OCI-LY3 (cell line): ENCODE results near the gene HELZ2.

Experiments
- EZH2phosphoT487 ChIP-seq: fragments of 200-600 bp; shearing (Covaris generic); IDR thresholded peaks from 2 replicates; pipeline ENCODE4 v1.6.1; 2018; ENCODE audit warnings: antibody characterized with exemption, mixed run types, low read depth
- TF ChIP-seq, protein P1 (sequence below): fragments of 200-600, 300-600 bp; sonication (generic); IDR thresholded peaks from 2 replicates; pipeline ENCODE4 v1.5.1; 2014; ENCODE audit warnings: antibody characterized with exemption, low read length, low read depth

DNA sequence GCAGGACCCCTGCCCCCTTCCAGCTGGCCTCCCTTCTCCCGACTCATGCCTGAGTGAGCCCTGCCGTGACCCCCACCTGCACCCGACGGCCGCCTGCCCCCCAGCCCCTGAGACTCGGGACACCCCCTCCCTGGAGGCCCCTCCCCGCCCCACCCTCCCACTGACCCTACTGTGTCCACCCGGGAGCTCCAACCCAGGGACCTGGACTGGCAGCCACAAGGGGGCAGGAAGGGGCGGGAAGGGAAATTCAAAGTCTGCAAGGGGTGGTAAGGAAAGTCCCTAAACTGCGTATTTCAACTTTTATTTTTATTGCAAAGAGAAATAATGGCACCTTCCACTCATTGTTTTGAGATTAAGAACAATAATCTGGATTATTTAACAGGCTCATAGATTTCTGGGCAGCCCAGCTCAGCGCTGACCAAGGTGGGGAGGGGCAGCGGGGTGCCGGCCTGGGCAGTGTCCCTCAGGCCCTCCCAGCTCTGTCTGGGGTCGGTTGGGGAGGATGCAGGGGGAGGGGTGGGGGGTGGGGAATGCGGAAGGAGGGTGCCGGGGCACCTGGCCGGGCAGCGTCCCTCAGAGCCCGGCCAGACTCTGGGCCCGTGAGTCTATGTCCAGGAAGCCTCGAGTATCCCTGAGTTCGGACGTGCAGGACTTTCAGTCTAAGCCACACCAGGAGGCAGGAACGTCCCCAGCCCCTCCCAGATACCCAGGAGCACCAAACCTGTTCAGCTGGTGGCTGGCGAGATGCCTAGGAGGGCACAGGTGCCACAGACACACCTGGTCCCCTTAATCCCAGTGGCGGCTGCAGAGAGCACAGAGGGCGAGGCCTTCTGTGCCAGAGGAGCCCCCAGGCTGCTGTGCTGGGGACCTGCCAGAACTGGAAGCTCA, 35.6 kb downstream of the HELZ2 start:
- TF ChIP-seq, protein P1, sequence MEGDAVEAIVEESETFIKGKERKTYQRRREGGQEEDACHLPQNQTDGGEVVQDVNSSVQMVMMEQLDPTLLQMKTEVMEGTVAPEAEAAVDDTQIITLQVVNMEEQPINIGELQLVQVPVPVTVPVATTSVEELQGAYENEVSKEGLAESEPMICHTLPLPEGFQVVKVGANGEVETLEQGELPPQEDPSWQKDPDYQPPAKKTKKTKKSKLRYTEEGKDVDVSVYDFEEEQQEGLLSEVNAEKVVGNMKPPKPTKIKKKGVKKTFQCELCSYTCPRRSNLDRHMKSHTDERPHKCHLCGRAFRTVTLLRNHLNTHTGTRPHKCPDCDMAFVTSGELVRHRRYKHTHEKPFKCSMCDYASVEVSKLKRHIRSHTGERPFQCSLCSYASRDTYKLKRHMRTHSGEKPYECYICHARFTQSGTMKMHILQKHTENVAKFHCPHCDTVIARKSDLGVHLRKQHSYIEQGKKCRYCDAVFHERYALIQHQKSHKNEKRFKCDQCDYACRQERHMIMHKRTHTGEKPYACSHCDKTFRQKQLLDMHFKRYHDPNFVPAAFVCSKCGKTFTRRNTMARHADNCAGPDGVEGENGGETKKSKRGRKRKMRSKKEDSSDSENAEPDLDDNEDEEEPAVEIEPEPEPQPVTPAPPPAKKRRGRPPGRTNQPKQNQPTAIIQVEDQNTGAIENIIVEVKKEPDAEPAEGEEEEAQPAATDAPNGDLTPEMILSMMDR: no peak
- TF ChIP-seq EZH2phosphoT487: no peak
